Transverse colon (tissue), 3 donors: ENCODE data around the gene PITPNC1.

Experiments used
- POLR2A ChIP-seq: fragments of 450-650 bp; IDR thresholded peaks from one replicate; pipeline ENCODE4 v1.6.1; 2016; ENCODE audit warnings: antibody characterized with exemption, mild to moderate bottlenecking, moderate library complexity
- TF ChIP-seq, protein P1 (sequence below), 5 experiments: fragments of 200-600 bp in 3 of 5; fragments of 450-650 bp in 2 of 5; sonication (generic) in 3 of 5; IDR thresholded peaks; 1 replicate in 2 of 5; 2 replicates in 3 of 5; pipeline ENCODE4 v1.5.1; 2016 to 2017; ENCODE audit warnings: antibody characterized with exemption in 5 of 5, inconsistent platforms in 3 of 5, mild to moderate bottlenecking in 2 of 5, moderate library complexity in 1 of 5

DNA sequence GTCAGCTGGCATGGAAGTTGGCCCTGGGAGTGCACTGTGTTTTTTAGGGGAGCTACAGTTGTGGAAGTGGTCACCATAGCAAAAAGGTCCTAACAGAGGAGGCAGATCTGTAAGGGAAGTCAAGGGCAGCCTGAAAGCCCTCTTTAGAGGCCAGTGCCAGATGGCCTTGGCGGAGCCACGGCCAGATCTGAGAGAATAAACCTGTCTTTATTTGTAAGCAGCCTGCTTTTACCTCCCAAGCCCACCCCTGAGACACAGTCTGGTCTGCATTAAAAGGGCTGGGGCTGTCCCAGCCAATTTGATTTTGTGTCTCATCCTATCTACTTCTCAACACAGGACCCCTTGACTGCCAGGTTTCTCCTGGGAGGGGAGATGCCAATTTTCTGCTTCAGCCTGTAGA, 289.6 kb downstream of the PITPNC1 start:
- TF ChIP-seq, protein P1, sequence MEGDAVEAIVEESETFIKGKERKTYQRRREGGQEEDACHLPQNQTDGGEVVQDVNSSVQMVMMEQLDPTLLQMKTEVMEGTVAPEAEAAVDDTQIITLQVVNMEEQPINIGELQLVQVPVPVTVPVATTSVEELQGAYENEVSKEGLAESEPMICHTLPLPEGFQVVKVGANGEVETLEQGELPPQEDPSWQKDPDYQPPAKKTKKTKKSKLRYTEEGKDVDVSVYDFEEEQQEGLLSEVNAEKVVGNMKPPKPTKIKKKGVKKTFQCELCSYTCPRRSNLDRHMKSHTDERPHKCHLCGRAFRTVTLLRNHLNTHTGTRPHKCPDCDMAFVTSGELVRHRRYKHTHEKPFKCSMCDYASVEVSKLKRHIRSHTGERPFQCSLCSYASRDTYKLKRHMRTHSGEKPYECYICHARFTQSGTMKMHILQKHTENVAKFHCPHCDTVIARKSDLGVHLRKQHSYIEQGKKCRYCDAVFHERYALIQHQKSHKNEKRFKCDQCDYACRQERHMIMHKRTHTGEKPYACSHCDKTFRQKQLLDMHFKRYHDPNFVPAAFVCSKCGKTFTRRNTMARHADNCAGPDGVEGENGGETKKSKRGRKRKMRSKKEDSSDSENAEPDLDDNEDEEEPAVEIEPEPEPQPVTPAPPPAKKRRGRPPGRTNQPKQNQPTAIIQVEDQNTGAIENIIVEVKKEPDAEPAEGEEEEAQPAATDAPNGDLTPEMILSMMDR (IDR thresholded peaks at IDR 0.05), result no peak
- TF ChIP-seq POLR2A, result no peak
